GM23338 (cell line): ENCODE data around the gene TRAK1.

Source experiments
- CREB1 ChIP-seq: fragments of 250-450 bp; sonication (Bioruptor Pico); IDR thresholded peaks from 2 replicates; pipeline ENCODE4 v1.5.0; 2020; ENCODE audit warnings: low read depth, mild to moderate bottlenecking, moderate library complexity
- CTCF ChIP-seq, 2 experiments: fragments of 200-600 bp in 1 of 2; sonication (generic) in 1 of 2; conservative IDR thresholded peaks; 2 replicates each; pipeline versions ENCODE4 v1.5.1 to v1.6.1; 2016 to 2017; ENCODE audit warnings: antibody characterized with exemption in 2 of 2, low read depth in 2 of 2, mild to moderate bottlenecking in 2 of 2, moderate library complexity in 1 of 2
- ETS1 ChIP-seq: IDR thresholded peaks from 2 replicates; pipeline ENCODE4 v1.6.1; 2016; ENCODE audit warnings: antibody characterized with exemption
- EZH2 ChIP-seq: fragments of 200-600 bp; sonication (generic); IDR thresholded peaks from one replicate; pipeline ENCODE4 v1.8.0; 2017; ENCODE audit warnings: antibody characterized with exemption, mild to moderate bottlenecking, low read depth; ENCODE audit not compliant: unreplicated experiment
- EZH2phosphoT487 ChIP-seq: fragments of 200-600 bp; sonication (generic); IDR thresholded peaks from one replicate; pipeline ENCODE4 v1.8.1; 2018; ENCODE audit warnings: antibody characterized with exemption; ENCODE audit not compliant: unreplicated experiment
- JUNB ChIP-seq: IDR thresholded peaks from one replicate; pipeline ENCODE4 v1.6.1; 2016; ENCODE audit warnings: antibody characterized with exemption; ENCODE audit not compliant: unreplicated experiment
- POLR2AphosphoS5 ChIP-seq: IDR thresholded peaks from 2 replicates; pipeline ENCODE4 v1.6.1; 2016; ENCODE audit warnings: antibody characterized with exemption, low read depth
- REST ChIP-seq: IDR thresholded peaks from one replicate; pipeline ENCODE4 v1.6.1; 2018; ENCODE audit warnings: antibody characterized with exemption; ENCODE audit not compliant: unreplicated experiment
- ZNF331 ChIP-seq: fragments of 250-450 bp; sonication (Bioruptor Pico); IDR thresholded peaks from 2 replicates; pipeline ENCODE4 v1.5.0; 2020; ENCODE audit warnings: low read depth, mild to moderate bottlenecking, moderate library complexity

GRCh38 chr3:42274266-42274665 lies 183.1 kb downstream of the TRAK1 start:
- TF ChIP-seq EZH2 (no peak), POLR2AphosphoS5 (no peak), CTCF (conservative IDR thresholded peaks at IDR 0.05; ENCODE audit: low read depth in 2 of 2) (no peak), EZH2phosphoT487 (no peak), REST (no peak), CREB1 (no peak), ETS1 (no peak), JUNB (no peak), ZNF331 (CRISPR knock-in tag) (no peak)
